HepG2 (cell line): Measurements from ENCODE around the gene IPO13.

Source experiments
- KDM4B ChIP-seq: sonication (generic); formaldehyde crosslinking; IDR thresholded peaks from 2 replicates; pipeline ENCODE4 v1.4.0; 2020; ENCODE audit warnings: missing genetic modification reagents
- SIN3A ChIP-seq: IDR thresholded peaks from 2 replicates; pipeline ENCODE4 v1.6.1; 2011; ENCODE audit warnings: low read depth, mild to moderate bottlenecking, control low read depth, low read length, borderline replicate concordance
- TAF1 ChIP-seq: sonication (generic); formaldehyde crosslinking; IDR thresholded peaks from 2 replicates; pipeline ENCODE4 v1.4.0; 2020; ENCODE audit warnings: missing genetic modification reagents
- ZZZ3 ChIP-seq: sonication (generic); formaldehyde crosslinking; IDR thresholded peaks from 2 replicates; pipeline ENCODE4 v1.4.0; 2020; ENCODE audit warnings: missing genetic modification reagents, mild to moderate bottlenecking, borderline replicate concordance
- TF ChIP-seq, protein P1 (sequence below): sonication (generic); formaldehyde crosslinking; IDR thresholded peaks from 2 replicates; pipeline ENCODE4 v1.4.0; 2020; ENCODE audit warnings: mild to moderate bottlenecking, missing genetic modification reagents, borderline replicate concordance

GRCh38 chr1:43919906-43920305, 26.8 kb upstream of the IPO13 start:
- no peak for TF ChIP-seq KDM4B (CRISPR knock-in tag)
- no peak for TF ChIP-seq TAF1 (CRISPR knock-in tag)
- TF ChIP-seq SIN3A, result no peak
- TF ChIP-seq, protein P1, sequence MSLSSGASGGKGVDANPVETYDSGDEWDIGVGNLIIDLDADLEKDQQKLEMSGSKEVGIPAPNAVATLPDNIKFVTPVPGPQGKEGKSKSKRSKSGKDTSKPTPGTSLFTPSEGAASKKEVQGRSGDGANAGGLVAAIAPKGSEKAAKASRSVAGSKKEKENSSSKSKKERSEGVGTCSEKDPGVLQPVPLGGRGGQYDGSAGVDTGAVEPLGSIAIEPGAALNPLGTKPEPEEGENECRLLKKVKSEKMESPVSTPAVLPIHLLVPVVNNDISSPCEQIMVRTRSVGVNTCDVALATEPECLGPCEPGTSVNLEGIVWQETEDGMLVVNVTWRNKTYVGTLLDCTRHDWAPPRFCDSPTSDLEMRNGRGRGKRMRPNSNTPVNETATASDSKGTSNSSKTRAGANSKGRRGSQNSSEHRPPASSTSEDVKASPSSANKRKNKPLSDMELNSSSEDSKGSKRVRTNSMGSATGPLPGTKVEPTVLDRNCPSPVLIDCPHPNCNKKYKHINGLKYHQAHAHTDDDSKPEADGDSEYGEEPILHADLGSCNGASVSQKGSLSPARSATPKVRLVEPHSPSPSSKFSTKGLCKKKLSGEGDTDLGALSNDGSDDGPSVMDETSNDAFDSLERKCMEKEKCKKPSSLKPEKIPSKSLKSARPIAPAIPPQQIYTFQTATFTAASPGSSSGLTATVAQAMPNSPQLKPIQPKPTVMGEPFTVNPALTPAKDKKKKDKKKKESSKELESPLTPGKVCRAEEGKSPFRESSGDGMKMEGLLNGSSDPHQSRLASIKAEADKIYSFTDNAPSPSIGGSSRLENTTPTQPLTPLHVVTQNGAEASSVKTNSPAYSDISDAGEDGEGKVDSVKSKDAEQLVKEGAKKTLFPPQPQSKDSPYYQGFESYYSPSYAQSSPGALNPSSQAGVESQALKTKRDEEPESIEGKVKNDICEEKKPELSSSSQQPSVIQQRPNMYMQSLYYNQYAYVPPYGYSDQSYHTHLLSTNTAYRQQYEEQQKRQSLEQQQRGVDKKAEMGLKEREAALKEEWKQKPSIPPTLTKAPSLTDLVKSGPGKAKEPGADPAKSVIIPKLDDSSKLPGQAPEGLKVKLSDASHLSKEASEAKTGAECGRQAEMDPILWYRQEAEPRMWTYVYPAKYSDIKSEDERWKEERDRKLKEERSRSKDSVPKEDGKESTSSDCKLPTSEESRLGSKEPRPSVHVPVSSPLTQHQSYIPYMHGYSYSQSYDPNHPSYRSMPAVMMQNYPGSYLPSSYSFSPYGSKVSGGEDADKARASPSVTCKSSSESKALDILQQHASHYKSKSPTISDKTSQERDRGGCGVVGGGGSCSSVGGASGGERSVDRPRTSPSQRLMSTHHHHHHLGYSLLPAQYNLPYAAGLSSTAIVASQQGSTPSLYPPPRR, result no peak
- no peak for TF ChIP-seq ZZZ3 (CRISPR knock-in tag)
